Measurements from ENCODE around the gene UVRAG.

UVRAG gene

DNA sequence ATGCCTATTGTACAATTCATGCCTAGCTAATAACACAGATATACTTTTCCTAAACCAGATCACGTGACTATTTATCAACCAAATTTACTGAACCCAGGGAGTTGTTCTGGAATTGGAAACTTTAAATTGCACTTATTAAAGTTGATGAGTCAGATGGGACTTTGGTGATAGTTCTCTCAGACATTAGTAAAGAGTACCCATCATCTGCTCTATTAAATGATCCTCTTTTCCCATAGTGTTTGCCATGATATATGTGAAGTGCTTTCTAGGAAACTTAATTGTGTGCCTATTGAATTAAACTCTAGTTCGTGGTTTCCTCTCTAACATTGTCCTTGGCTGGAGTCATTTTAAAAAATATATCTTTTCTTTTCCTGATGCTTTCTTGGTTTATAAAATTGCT is 99.0 kb downstream of the UVRAG start:
- H3K4me1 ChIP-seq, result no peaks in the 10 kb centered on the region
- TF ChIP-seq, protein P1, sequence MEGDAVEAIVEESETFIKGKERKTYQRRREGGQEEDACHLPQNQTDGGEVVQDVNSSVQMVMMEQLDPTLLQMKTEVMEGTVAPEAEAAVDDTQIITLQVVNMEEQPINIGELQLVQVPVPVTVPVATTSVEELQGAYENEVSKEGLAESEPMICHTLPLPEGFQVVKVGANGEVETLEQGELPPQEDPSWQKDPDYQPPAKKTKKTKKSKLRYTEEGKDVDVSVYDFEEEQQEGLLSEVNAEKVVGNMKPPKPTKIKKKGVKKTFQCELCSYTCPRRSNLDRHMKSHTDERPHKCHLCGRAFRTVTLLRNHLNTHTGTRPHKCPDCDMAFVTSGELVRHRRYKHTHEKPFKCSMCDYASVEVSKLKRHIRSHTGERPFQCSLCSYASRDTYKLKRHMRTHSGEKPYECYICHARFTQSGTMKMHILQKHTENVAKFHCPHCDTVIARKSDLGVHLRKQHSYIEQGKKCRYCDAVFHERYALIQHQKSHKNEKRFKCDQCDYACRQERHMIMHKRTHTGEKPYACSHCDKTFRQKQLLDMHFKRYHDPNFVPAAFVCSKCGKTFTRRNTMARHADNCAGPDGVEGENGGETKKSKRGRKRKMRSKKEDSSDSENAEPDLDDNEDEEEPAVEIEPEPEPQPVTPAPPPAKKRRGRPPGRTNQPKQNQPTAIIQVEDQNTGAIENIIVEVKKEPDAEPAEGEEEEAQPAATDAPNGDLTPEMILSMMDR (IDR thresholded peaks at IDR 0.05; ENCODE audit: low read depth, low read length), result no peak
- no peak overlapping the region for H3K4me3 ChIP-seq (ENCODE audit: low read depth, low read length)
- no peaks in the 10 kb centered on the region for H3K27me3 ChIP-seq
- H3K36me3 ChIP-seq, result peaks cover 3% of the 10 kb centered on the region
- no peaks in the 10 kb centered on the region for H3K9me3 ChIP-seq
- no peak for DNase-seq

DNA sequence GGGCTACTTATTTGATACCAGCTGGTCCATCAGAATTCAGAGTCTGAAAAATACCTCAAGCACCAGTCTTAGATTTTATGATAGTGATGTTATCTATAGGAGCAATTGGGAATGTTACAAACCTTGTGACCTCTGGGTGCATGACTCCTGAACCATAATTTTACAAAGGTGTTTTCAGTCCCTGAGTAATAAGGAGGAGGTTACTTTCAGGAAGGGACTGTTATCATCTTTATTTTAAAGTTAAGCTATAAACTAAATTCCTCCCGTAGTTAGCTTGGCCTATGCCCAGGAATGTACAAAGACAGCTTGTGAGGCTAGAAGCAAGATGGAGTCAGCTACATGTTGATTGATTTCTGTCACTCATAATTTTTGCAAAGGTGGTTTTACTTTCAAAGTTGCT is 101.9 kb downstream of the UVRAG start:
- H3K4me1 ChIP-seq, result no peaks in the 10 kb centered on the region
- DNase-seq, result no peak
- H3K4me3 ChIP-seq (ENCODE audit: low read depth, low read length), result no peak overlapping the region
- no peaks in the 10 kb centered on the region for H3K27me3 ChIP-seq
- peaks cover under 1% of the 10 kb centered on the region for H3K36me3 ChIP-seq
- H3K9me3 ChIP-seq, result no peaks in the 10 kb centered on the region
- TF ChIP-seq, protein P1 (IDR thresholded peaks at IDR 0.05; ENCODE audit: low read depth, low read length), result no peak

DNA sequence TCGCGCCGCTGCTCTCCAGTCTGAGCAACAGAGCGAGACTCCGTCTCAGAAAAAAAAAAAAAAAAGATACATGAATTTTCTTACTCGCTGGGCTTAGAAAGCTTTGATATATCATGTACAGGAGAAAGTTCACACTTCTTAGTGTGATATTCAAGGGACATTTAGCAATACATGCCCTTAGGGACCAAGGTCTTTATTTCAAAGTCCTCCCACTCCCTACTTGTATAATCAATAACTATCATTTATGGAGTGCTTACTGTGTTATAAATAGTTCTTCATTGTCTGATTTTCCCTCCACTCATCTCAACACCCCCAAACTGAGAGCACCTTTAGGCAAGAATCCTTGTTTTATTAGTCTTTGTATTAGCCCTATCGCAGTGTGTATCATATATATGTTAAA is 103.3 kb downstream of the UVRAG start:
- no peaks in the 10 kb centered on the region for H3K27me3 ChIP-seq
- H3K4me3 ChIP-seq (ENCODE audit: low read depth, low read length), result no peak overlapping the region
- no peaks in the 10 kb centered on the region; the same call in 1 of the 2 replicates for H3K36me3 ChIP-seq
- TF ChIP-seq, protein P1 (IDR thresholded peaks at IDR 0.05; ENCODE audit: low read depth, low read length), result no peak
- no peaks in the 10 kb centered on the region for H3K9me3 ChIP-seq
- H3K4me1 ChIP-seq, result no peaks in the 10 kb centered on the region
- DNase-seq, result no peak

DNA sequence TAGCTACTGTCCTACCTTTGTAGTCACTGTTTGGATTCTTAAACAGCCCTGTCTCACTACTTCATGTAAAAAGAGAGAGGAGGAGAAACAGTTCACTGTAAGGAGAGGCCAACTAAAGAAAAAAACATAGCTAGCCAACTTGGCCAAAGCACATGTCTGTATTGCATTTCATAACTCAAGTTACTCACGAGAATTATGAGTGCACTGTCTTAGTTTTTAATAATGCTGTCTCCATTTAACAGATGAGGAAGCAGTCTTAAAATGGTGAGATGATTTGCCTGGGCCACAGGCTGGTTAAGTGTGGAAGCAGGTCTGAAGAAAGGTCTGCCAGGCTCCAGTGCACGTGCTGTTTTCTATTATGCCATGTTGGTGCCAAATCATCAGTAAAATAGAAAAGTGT is 104.5 kb downstream of the UVRAG start:
- H3K36me3 ChIP-seq, result no peaks in the 10 kb centered on the region
- TF ChIP-seq, protein P1 (IDR thresholded peaks at IDR 0.05; ENCODE audit: low read depth, low read length), result no peak
- H3K27me3 ChIP-seq, result no peaks in the 10 kb centered on the region
- DNase-seq, result no peak
- H3K4me3 ChIP-seq (ENCODE audit: low read depth, low read length), result no peak overlapping the region
- H3K4me1 ChIP-seq, result no peaks in the 10 kb centered on the region
- no peaks in the 10 kb centered on the region for H3K9me3 ChIP-seq

DNA sequence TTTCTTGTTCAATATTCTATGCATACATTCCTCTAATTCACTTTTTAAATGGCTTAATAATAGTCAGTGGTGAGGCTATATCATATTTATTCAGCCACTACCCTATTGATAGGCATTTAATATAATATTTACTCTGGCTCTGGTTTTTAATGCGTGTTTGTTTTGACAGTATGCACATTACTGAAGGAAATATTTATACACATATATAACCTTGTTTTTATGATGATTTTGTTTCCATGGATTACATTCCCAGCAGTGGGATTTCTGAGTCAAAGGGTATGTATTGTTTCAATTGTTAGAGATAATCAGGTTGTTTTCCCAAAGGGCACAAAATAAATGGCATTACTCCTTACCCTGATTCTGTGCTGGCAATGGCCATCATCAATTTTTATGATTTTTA is 105.8 kb downstream of the UVRAG start:
- Histone ChIP-seq H3K4me1 (no peaks in the 10 kb centered on the region), H3K27me3 (no peaks in the 10 kb centered on the region)
- TF ChIP-seq, protein P1 (IDR thresholded peaks at IDR 0.05; ENCODE audit: low read depth, low read length), result no peak

DNA sequence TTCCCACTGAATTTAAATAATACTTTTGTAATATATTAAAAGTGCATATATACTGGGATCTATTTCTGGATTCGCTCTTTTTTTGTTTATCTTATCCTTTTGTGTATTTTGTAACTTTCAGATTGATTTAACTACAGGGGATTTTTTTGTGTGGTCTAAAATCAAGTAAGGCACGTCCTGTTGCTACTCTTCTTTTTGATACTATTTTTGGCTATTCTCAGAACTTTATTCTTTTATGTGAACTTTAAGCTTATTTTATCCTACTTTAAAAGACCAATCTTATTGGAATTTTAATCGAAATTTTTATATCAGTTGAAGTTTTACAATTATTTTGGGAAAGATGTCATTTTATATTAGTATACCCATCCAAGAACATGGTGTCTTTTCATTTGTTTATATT is 106.8 kb downstream of the UVRAG start:
- DNase-seq, result no peak
- Histone ChIP-seq H3K27me3 (no peaks in the 10 kb centered on the region), H3K4me3 (ENCODE audit: low read depth, low read length) (no peak overlapping the region), H3K4me1 (no peaks in the 10 kb centered on the region), H3K36me3 (no peaks in the 10 kb centered on the region), H3K9me3 (no peaks in the 10 kb centered on the region)
- TF ChIP-seq, protein P1 (IDR thresholded peaks at IDR 0.05; ENCODE audit: low read depth, low read length), result no peak

More for the DNA sequence above, 105.8 kb downstream of the UVRAG start:
- Histone ChIP-seq H3K9me3 (no peaks in the 10 kb centered on the region), H3K4me3 (ENCODE audit: low read depth, low read length) (no peak overlapping the region), H3K36me3 (no peaks in the 10 kb centered on the region)
- DNase-seq, result no peak
